Fibroblast of skin of scalp (primary cell): Measurements from ENCODE around the gene KCNE2.
"Not testable (repeated sequence)": the region's sequence is repeated elsewhere in the genome, so short reads cannot be mapped to it uniquely, and the experiment has no call there.

Experiments used
- DNase-seq: peaks from one replicate; pipeline ENCODE4 v3.0.0-alpha.2; 2013

The KCNE2 gene

GRCh38 chr21:34354836-34355235 lies 9.0 kb upstream of the KCNE2 start:
- no peak for DNase-seq

DNA sequence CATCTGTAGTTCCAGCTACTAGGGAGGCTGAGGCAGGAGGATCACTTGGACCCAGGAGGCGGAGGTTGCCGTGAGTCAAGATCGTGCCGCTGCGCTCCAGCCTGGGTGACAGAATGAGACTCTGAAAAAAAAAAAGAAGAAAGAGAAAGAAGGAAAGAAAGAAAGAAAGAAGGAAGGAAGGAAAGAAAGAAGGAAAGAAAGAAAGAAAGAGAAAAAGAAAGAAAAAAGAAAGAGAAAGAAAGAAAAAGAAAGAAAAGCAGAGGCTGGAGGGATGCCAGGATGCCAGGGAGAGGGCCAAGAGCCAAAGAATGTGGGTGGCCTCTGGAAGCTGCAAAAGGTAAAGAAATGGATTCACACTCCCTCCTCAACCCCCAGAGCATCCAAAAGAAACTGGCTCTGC lies 8.2 kb upstream of the KCNE2 start:
- no peak for DNase-seq

GRCh38 chr21:34357889-34358288 lies 5.9 kb upstream of the KCNE2 start:
- DNase-seq: no peak

DNA sequence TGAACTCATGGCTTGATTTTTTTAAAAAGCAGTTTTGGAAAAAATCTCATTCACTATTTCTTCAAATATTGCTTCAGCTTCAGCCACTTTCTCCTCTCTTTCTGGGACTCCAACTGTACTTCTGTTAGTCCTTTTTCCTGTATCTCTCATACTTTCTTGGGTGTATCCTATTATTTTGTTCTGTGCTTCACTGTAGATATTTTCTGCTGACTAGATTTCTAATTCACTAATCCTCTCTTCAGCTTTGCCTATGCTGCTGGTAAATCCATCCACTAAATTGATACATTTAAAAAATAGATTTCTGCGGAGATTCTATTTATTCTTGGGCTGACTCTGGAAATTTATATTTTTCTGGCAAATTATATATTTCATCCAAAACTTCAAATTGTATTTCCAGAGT lies 4.9 kb upstream of the KCNE2 start:
- no peak for DNase-seq

- DNase-seq: no peak
Measured at GRCh38 chr21:34360488-34361241, 3.1 kb upstream of the KCNE2 start.

DNA sequence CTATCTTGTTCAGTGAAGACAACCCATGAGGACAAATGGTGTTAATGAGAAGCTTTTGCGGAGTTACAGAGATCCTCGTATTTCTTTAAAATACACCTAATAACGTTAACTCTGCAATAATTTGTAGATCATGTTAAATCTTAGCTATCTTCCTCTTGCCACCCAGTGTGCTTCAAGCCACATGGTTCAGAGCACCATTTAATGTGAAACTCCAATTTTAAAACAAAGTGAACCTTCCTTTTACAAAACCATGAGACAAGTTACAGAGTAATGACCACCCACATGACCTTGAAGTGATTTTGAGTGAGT lies 1.7 kb upstream of the KCNE2 start:
- DNase-seq: no peak

DNA sequence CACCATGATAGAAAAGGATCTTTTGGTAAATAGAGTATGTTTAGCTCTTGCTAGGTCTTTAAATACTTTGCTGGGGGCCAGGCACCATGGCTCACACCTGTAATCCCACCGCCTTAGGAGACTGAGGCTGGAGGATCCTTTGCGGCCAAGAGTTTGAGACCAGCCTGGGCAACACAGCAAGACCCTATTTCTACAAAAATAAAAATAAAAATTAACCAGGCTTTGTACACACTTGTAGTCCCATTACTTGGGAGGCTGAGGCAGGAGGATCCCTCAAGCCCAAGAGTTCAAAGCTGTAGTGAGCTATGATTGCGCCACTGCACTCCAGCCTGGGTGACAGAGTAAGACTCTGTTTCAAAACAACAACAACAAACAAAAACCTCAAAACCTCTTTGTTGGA lies 1.1 kb upstream of the KCNE2 start:
- no peak for DNase-seq

- DNase-seq: no peak
Measured at GRCh38 chr21:34364921-34365320, 1.1 kb downstream of the KCNE2 start.

- no peak for DNase-seq
Measured at GRCh38 chr21:34365809-34366208, 2.0 kb downstream of the KCNE2 start.

GRCh38 chr21:34367320-34367935 lies 3.6 kb downstream of the KCNE2 start:
- peak; percentile 84 for DNase-seq

DNA sequence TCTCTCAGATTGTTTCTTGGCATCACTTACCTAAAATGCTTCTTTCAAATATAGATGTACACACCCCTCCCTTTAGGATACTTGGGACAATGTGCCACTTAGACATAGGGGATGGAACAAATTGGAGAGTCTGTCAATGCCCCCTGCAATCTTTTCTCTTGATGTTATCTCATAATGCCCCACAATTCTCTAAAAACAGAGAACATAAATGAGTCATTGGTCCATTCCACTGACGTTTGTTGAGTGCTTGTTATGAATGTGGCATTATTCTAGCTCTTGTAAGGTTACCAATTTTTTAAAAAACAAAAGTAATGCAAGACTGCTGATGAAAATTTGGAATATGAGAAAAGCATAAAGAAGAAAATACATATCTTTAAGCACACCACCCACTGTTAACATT lies 5.9 kb downstream of the KCNE2 start:
- no peak for DNase-seq

- DNase-seq: no peak
Measured at GRCh38 chr21:34372321-34372720, 8.5 kb downstream of the KCNE2 start.

- DNase-seq: not testable (repeated sequence)
Measured at GRCh38 chr21:34374462-34374861, 10.7 kb downstream of the KCNE2 start.

DNA sequence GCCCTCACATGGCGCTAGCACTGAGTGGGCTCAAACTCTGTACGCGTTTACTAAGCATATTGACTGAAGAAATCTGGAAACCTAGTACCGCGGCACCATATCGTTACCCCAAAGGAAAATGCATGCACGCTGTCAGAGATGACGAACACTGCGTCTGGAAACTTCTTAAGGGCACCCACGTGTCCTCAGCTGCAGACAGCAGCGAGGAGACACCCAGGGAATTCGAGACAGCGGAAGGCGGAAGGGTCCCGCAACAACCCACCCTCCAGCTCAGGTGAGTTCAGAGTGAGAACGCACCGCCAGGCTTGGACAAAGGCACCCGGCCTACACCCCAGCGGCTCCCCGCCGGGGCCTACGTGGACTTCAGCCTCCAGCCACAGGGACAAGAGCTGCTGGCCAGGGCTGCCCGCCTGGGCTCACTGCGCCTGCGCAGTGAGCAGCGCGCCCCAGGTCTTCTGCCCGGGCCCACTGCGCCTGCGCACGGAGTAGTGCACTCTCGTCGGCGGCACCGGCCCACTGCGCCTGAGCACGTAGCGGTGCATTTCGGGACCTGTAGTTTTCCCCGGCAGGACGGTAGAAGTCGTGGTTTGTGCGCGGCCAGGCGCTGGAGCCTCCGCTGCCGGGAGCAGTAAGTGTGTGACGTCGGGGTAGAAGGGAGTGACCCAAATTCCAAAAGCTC lies 11.3 kb downstream of the KCNE2 start, which contains the start of gene SMIM11:
Gene SMIM11, plus strand, starts transcription at position 568 of the 679 bp plus-strand sequence. CDS start 3,998 bp downstream, outside the sequence.
- DNase-seq: not testable (repeated sequence)

DNA sequence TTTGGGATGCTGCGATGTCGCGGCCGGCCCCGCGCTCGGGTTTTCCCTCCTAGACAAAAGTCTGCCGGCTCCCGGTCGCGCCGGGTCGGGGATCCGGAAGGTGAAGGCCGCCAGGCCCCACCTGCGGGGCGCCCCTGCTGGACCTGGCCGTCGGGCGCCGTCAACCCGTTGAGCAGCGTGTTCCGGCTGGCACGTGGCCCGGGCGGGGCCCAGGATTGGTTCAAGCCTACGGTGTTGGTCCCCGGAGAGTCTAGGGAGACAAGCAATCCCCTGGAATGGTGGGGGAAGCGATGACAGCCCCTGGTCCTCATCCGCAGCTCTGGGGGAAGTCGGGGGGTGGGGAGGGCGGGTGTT lies 11.8 kb downstream of the KCNE2 start:
- DNase-seq: not testable (repeated sequence)

- not testable (repeated sequence) for DNase-seq
Measured at GRCh38 chr21:34383138-34383537, 19.3 kb downstream of the KCNE2 start.

DNA sequence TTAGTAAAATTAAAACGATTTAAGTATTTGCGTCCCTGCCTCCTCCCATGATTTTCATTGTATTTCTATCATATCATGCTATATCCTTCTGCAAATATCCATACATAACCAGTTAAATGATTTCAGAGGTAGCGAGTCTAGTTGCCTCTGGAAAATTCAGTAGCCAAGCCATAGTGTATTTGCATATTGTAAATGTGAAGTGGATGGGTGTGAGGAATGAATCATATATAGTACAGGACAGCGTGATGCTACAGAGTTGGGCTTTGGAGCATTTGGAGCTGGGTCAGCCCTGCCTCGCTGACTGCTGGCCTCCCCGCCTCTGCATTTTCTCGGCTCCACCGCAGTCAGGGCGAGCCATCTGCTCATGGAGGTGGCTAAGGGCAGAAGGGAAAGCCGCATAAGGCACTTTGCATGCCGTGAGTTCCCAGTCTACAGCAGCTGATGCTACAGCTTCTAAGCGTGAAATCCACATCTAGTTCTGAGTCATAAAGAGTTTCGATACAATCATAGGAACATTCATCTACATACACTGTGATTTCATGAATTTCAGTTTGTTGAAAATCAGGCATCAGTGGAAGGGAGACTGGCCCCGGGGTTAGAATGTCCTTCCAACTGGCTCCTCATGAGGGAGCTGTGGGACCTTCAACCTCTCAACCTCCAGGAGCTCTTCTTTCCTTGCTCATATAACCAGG lies 20.1 kb downstream of the KCNE2 start:
- not testable (repeated sequence) for DNase-seq

DNA sequence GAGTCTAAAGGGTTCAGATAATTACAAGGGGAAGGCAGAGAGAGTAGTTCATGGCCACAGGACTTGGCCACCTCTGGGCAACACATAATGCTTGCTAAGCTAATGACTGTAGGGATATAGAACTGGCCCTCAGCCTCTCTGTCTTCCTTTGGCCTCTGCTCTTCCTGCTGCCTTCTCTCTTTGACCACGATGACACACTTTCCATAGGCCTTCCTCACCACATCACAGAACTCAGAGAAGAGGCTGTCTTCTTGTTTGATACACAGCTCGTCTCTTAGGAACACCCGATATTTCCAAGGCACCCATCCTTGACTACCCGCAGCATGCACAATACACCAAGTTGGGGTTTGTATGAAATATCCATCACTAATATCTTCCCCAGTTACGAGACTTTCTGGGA lies 36.7 kb downstream of the KCNE2 start:
- not testable (repeated sequence) for DNase-seq

GRCh38 chr21:34404742-34405141 lies 40.9 kb downstream of the KCNE2 start:
- not testable (repeated sequence) for DNase-seq

DNA sequence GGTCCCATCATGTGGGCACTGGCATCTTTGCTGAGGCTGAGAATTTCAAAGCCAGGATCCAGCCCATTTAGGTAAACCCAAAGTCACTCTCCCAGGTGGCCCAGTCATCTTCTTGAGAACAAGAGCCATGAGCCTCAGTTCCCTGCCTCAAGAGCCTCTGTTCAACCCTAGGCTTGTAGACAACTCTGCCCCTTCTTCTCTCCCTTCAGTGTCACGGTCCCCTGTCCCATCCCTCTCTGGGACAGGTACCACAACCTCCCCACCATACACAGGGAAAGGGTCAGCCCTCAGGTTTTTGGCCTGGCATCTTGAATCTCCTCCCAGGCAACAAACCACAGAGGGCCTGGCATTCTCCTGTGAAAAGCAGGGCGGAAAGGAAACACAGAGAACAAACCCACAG lies 41.9 kb downstream of the KCNE2 start:
- not testable (repeated sequence) for DNase-seq

GRCh38 chr21:34406102-34406501 lies 42.3 kb downstream of the KCNE2 start:
- not testable (repeated sequence) for DNase-seq

- DNase-seq: not testable (repeated sequence)
Measured at GRCh38 chr21:34406676-34407075, 42.9 kb downstream of the KCNE2 start.

DNA sequence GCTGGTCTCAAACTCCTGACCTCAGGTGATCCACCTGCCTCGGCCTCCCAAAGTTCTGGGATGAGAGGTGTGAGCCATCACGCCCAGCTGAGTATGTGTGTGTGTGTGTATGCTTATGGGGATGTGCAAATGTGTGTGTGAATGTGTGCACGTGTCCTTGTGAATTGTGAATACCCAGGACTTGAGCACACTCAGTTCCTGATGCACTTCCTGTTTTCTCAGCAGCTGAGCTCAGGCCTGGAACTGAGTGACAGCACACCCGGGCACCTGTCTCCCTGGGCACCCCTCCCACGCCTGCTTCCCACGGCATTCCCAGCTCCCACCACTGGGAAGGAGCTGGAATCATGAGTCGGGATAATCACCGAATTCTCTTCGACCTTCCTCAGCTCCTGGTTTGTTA lies 43.5 kb downstream of the KCNE2 start:
- DNase-seq: not testable (repeated sequence)
